Endometrium (tissue), 2 donors: ENCODE results near the gene JSRP1.

Experiments used
- FAIRE-seq: peaks from 2 replicates; lab custom pipeline; 2012; peaks lifted over from hg19 to GRCh38; lab: Jason Lieb, UNC
- donor health status: control.
- donor health status: control.

JSRP1 gene

DNA sequence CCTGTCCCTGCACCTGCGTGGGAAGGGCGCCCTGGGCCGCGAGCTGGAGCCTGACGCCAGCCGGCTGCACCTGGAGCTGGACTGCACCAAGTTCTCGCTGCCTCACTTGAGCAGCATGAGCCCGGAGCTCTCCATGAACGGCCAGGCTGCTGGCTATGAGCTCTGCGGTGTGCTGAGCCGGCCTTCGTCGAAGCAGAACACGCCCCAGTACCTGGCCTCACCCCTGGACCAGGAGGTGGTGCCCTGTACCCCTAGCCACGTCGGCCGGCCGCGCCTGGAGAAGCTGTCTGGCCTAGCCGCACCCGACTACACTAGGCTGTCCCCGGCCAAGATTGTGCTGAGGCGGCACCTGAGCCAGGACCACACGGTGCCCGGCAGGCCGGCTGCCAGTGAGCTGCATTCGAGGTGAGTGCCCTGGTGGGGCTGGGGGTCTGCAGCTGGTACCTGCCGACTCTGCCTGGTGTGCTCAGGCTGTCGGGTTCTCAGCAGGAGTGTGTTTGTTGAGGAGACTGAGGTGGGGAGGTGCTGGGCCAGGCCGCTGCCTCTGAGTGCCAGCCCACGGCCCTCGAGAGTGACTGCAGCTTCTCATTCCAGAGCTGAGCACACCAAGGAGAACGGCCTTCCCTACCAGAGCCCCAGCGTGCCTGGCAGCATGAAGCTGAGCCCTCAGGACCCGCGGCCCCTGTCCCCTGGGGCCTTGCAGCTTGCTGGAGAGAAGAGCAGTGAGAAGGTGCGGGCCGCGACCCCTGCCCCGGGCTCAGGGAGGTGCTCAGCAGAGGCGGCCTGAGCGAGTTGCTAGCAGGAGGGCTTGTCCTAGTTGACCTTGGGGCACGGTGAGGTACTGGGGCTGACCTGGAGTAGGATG is 39.6 kb downstream of the JSRP1 start:
- FAIRE-seq, result no peak

DNA sequence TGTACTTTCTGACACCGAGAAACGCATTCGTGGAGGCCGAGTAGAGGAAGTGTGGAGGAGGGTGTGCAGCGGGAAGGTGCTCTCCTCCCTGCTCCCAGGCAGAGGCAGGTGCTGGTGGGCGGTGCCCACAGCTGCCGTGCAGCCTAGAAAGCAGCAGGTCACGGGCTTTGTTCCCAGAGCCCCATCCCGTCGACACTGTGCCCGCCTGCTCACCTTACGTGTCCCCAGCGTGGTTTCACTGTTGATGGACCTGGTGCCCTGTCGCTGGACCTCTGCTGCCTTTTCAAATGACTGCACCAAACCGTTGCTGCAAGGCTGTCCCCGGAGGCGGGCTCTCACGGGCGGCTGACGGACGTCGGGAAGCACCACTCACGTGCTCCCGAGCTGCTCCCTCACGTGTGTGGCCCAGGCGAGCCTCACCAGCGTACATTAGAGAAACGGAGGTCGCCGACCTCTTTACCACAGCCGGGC is 40.9 kb downstream of the JSRP1 start:
- FAIRE-seq, result no peak

DNA sequence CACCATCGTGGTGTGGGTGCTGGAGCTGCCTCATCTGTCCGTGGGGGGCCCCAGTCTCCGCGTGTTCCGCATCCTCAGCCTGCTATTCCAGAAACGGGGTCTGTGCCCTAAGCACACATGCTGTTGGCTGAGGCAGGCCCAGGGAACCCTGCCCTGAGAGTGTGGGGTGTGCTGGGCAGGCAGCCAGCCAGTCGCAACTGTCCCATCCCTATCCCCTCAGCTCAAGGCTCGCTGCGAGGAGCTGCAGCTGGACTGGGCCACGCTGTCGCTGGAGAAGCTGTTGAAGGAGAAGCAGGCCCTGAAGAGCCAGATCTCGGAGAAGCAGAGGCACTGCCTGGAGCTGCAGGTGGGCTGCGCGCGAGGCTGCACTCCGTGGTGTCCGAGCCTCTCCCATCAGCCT is 42.0 kb downstream of the JSRP1 start:
- FAIRE-seq, result no peak

DNA sequence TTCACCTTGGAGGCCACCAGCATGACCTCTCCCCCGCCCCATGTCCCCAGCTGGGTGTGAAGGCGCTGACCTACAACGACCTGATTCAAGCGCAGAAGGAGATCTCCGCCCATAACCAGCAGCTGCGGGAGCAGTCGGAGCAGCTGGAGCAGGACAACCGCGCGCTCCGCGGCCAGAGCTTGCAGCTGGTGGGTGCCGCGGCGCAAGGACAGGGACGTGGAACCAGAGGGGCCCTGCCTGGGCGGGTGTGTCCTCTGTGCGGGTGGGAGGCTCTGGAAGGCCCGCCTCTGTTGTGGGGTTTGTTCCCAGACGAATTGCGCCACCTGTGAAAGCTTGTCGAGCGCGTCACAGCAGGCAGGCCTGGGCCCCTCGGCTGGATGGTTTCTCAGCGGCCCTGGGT is 42.4 kb downstream of the JSRP1 start:
- no peak for FAIRE-seq

DNA sequence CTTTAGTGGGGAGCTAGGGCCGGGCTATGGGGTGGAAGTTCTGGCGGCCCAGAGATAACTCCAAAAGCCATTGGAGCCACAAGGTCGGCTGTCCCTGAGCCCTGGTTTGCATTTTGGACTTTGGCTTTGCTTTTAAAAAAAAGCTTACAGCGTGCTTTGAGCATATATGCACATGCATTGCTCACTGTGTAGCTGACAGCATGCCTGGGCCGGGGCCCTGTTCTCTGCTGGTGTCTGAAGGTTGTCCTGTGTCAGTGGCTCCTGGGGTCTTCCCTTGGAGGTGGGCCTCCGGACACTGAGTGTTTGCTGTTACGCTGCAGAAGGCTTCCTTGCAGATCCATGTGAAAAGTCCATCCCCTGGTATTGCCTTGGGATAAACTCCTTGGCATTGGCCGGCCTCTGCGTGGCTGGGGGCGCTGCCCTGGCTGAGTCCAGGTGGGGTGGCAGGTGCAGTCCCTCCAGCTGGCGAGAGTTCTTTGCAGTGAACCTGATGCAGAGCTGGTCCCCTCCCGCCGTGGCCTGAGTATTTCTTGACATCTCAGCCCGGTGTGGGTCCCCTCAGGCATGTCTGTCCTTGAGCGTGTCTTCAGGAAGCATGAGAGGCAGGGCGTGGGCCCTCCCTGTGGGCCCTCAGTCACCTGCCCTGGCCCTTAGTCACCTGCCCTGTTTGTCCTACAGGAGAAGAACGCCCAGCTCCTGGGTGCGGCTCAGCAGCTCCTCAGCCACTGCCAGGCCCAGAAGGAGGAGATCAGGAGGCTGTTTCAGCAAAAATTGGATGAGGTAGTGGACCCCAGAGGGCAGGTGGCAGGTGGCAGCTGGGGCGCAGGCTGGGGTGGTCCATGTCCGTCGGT is 43.1 kb downstream of the JSRP1 start:
- no peak for FAIRE-seq

DNA sequence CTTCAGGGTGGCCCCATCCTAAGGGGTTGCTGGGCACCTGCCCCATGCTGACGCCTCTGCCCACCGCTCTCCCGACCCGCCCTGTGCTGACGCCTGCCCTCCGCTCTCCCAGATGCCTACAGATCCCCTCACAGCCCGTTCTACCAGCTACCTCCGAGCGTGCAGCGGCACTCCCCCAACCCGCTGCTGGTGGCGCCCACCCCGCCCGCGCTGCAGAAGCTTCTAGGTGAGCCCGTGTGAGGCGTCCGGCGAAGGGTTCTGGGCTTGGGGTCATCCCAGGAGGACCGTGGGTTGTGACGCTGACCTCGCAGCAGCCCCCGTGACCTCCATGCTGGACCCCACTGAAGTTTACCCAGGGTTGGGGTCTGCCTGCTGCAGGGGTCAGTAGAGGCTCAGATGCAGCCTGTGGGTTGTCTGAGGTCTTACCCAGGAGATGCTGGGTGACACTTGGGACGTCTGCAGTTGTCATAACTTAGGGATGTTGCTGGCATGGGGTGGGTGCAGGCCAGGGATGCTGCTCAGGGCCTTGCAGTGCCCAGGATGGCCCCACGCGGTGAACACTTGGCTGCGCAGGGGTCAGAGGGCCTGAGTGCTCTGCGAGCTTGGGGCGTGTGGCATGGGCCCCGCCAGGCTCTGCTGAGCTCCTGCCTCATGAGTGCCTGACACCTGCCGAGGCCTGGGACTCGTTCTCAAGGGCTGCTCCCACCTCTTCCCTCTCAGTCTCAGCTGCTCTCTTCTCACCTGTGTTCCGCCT is 45.1 kb downstream of the JSRP1 start:
- FAIRE-seq, result no peak

DNA sequence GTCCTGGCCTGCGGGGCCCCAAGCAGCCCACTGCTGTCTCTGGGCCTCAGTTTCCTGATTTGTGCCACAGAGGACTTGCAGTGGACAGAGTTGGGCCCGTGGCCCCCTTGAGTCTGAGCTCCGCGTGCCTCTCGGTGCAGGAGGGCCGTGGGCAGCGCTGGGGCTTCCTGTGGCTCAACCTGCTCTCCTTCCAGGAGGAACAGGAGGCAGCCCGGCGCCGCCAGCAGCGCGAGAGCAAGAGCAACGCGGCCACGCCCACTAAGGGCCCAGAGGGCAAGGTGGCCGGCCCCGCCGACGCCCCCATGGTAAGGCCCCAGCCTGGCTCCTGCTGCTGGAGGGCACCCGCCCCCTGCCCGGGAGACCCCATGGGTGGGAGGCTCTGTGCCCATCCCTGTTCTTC is 46.0 kb downstream of the JSRP1 start:
- no peak for FAIRE-seq

DNA sequence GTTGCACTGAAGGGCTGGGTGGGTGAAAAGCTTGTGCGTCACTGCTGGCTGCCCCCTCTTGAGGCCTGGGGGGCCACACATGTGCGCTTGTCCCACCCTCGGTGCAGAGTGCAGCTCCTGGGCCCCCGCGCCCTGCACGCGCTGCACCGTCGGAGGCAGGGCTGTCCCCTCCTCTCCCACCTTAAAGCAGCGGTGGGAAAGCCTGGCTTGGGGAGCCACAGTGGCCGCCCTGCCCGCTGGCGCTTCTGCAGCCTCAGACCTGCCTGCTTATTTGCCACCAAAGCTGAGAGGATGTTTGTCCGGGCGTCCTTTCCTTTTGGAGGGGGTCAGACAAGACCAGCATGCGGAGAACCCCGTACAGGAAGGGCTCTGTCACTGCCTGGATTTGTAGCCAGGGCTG is 46.8 kb downstream of the JSRP1 start:
- no peak for FAIRE-seq

DNA sequence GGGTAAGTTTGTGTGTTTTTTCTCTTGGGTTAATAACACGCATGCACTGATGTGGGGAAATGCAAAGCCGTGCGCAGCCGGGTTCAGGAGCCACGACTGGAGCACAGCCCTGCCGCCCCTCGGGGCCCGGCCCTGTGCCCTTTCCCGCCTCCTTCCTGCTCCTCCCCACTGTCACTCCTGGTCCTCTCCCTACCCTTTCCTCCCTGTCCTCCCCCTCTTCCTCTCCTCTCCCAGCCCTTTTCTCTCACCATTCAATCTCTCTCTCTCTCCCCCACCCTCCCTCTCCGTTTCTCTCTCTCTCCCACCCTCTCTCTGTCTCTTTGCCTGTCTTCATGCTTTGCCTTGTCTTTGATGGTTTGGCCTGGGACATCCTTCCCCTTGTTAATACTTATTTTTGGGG is 47.2 kb downstream of the JSRP1 start:
- no peak for FAIRE-seq

DNA sequence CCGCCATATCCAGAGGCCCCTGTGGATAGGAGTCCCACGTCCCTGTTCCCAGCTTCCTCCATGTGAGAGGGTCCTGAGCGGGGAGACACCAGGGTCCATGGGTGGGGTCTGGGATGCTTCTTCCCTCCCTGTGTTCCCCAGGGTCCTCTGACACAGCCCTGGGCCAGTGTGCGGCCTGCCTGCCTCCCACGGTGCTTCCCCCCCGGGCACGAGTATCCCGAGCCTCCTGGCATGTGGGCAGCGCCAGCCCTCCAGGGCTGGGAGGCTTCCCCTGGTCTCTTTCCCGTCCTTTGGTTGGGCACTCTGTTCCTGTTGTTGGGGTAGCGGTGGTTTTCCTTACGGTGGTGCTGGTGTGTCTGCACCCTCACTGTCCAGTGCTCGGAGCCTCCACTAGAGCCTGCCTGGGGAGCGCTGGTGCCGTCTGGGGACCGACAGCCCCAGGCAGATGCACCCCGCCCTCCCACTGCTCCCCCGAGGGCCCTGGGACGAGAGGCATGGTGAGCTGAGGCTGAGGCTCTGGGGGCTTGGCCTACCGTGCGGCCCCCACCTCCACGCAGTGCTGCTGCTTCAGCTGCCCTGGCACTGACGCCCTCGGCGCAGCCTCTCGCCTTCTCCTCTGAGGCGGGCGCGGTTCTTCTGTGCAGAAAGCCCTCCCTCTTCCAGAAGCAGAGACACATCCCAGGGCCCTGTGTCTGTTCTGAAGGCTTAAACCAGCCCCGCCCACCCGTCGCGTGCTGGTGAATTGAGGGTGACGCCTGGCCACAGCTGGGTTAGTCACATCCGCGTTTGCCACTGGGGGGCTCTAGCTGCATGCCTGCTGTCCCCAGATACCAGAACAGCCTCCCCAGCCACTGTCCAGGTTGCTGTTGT is 48.0 kb downstream of the JSRP1 start:
- FAIRE-seq, result no peak

DNA sequence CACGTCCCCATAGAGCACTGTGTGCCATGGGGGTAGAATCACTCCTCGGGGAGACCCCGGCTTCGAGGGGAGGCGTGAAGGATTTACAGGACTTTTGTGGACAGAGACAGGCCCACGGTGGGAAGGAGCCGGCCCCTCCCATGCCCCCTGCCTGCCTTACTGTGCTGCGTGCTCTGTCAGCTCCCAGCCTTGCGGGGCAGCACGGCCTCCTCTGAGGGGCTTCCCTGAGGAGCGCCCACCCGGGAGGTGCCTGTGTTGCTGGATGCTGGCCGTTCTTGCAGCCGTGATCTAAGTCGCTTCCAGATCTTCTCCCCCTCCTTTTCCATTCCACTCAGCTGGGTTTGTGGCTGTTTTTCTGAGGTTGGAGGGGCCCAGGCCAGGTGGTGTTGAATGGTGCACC is 49.2 kb downstream of the JSRP1 start:
- FAIRE-seq, result no peak

DNA sequence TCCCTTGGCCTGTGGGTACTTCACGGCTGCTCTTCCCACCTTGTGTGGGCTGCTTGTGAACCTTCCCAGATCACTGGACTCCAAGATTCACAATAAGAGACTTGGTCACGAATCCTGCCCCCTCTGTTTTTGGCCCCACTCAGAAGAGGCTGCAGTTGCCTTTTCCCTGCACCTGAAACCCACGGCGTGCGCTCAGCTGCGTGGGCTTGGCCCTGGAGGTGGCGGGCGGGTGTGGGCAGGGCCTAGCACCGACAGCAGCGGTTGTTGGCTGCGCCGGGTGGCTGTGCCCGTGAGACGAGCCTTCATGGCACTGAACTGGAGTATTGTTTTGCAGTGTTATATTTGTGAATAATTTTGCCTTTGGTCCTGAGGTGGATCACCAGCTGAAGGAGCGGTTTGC is 53.9 kb downstream of the JSRP1 start:
- FAIRE-seq, result no peak
